ENCODE data around the gene SNX32.

SNX32 gene

GRCh38 chr11:65856689-65857499 lies 23.1 kb downstream of the SNX32 start:
- DNase-seq (ENCODE audit: low spot score), result peak; percentile 70

GRCh38 chr11:65857500-65857852 lies 23.7 kb downstream of the SNX32 start:
- no peak for DNase-seq (ENCODE audit: low spot score)

GRCh38 chr11:65857853-65858680 lies 24.3 kb downstream of the SNX32 start, which contains the start of gene CFL1:
TSS of gene CFL1 (minus strand) at chr11:65858180. CDS start at chr11:65858099, 81 bp downstream.
- peak; percentile 97 for DNase-seq (ENCODE audit: low spot score)

GRCh38 chr11:65858681-65859087 lies 24.9 kb downstream of the SNX32 start:
- no peak for DNase-seq (ENCODE audit: low spot score)

- peak; percentile 95 for DNase-seq (ENCODE audit: low spot score)
Observed at GRCh38 chr11:65859095-65859811, 25.5 kb downstream of the SNX32 start.

GRCh38 chr11:65859812-65860277 lies 26.1 kb downstream of the SNX32 start:
- DNase-seq (ENCODE audit: low spot score), result no peak

- peak; percentile 96 for DNase-seq (ENCODE audit: low spot score)
Observed at GRCh38 chr11:65860278-65861164, 26.8 kb downstream of the SNX32 start, which contains the start of gene MUS81. TSS of gene MUS81 (plus strand) at chr11:65860433. CDS start at chr11:65860754, 321 bp downstream.

- no peak for DNase-seq (ENCODE audit: low spot score)
Observed at GRCh38 chr11:65861165-65861505, 27.4 kb downstream of the SNX32 start.

- no peak for DNase-seq (ENCODE audit: low spot score)
Observed at GRCh38 chr11:65861533-65862183, 27.9 kb downstream of the SNX32 start.

- DNase-seq (ENCODE audit: low spot score), result no peak
Observed at GRCh38 chr11:65862191-65862735, 28.5 kb downstream of the SNX32 start.

GRCh38 chr11:65862941-65863888 lies 29.5 kb downstream of the SNX32 start:
- DNase-seq (ENCODE audit: low spot score), result no peak

GRCh38 chr11:65863889-65864705 lies 30.3 kb downstream of the SNX32 start:
- DNase-seq (ENCODE audit: low spot score), result no peak

GRCh38 chr11:65864706-65865471 lies 31.1 kb downstream of the SNX32 start:
- no peak for DNase-seq (ENCODE audit: low spot score)

- DNase-seq (ENCODE audit: low spot score), result no peak
Observed at GRCh38 chr11:65865550-65866172, 31.9 kb downstream of the SNX32 start.

- DNase-seq (ENCODE audit: low spot score), result no peak
Observed at GRCh38 chr11:65866509-65867283, 32.9 kb downstream of the SNX32 start.
